Left ventricle myocardium inferior (tissue), 1 donor: ENCODE measurements around the gene MYOM1. TPM values are rescaled to one million over a fixed set of nuclear protein-coding genes. Genes with fewer than 3 reads are reported as not detected.
"Not testable (repeated sequence)": the region's sequence is repeated elsewhere in the genome, so short reads cannot be mapped to it uniquely, and the experiment has no call there.

Experiments
- DNase-seq: peaks from one replicate; pipeline ENCODE4 v3.0.0-alpha.2; 2020
- H3K27ac ChIP-seq: fragments of 200-600 bp; replicated peaks from 2 replicates; pipeline ENCODE4 v1.8.0; 2021
- H3K27me3 ChIP-seq: fragments of 200-600 bp; 2 replicates; pipeline ENCODE4 v1.8.0; 2021; ENCODE audit warnings: low read depth
- H3K36me3 ChIP-seq: fragments of 200-600 bp; 2 replicates; pipeline ENCODE4 v1.8.0; 2021
- H3K4me1 ChIP-seq: fragments of 200-600 bp; 2 replicates; pipeline ENCODE4 v1.8.0; 2021
- H3K4me3 ChIP-seq: fragments of 200-600 bp; 2 replicates; pipeline ENCODE4 v1.8.0; 2021; ENCODE audit warnings: mild to moderate bottlenecking, moderate library complexity
- H3K9me3 ChIP-seq: fragments of 200-600 bp; replicated peaks from 2 replicates; pipeline ENCODE4 v1.8.0; 2021
- intact Hi-C: fragments of 100-400 bp; cut with micrococcal nuclease; formaldehyde crosslinking; loops from one replicate; pipeline ENCODE4 v1.11.0; 2022
- total RNA-seq: library from RNA; stranded (reverse); fragmentation: NEBNext Ultra II Directional; extraction: Animal tissue kit (Norgen Biotek cat#: 25700); gene quantifications from one replicate; pipeline ENCODE4 v1.2.1, GENCODE V29; 2021
- TF ChIP-seq, protein P1 (sequence below): fragments of 200-600 bp; IDR thresholded peaks from 2 replicates; pipeline ENCODE4 v1.8.0; 2021; ENCODE audit warnings: antibody characterized with exemption, mild to moderate bottlenecking, borderline replicate concordance
- donor health status: DM: no; HTN: yes; CAD: no; lungs with severe emphysema.

The MYOM1 gene
- total RNA-seq, 1 donor from 2014 or later, result 667 TPM

DNA sequence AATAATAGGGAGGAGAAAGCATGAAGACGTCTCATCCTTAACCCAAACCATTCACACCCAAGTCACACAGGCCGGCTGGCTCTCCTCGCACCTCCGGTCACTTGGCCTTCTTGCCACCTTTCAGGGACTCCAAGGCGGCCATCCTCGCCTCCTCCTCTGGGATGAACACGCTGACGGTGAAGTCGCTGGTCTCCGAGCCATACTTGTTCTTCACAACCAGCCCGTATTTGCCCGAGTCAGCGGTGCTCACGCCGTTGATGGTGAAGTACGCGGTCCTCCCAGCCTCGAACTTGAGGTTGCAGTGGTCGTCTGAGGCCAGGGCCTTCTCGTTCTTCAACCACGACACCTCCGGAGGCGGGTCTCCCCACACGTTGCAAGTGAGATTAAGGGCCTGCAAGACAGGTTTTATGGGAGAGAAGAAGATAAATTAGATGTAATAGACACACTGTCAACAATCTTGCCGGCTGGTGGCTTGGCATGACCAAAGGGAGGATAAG is 152.6 kb downstream of the MYOM1 start:
- H3K9me3 ChIP-seq, result no peaks in the 10 kb centered on the region
- DNase-seq, result no peak
- H3K4me1 ChIP-seq, result peaks cover 18% of the 10 kb centered on the region
- no peak overlapping the region for H3K27ac ChIP-seq
- intact Hi-C loops, result no loop called here
- H3K27me3 ChIP-seq, result no peaks in the 10 kb centered on the region
- peaks cover 43% of the 10 kb centered on the region for H3K36me3 ChIP-seq
- H3K4me3 ChIP-seq, result no peak overlapping the region
- TF ChIP-seq, protein P1, sequence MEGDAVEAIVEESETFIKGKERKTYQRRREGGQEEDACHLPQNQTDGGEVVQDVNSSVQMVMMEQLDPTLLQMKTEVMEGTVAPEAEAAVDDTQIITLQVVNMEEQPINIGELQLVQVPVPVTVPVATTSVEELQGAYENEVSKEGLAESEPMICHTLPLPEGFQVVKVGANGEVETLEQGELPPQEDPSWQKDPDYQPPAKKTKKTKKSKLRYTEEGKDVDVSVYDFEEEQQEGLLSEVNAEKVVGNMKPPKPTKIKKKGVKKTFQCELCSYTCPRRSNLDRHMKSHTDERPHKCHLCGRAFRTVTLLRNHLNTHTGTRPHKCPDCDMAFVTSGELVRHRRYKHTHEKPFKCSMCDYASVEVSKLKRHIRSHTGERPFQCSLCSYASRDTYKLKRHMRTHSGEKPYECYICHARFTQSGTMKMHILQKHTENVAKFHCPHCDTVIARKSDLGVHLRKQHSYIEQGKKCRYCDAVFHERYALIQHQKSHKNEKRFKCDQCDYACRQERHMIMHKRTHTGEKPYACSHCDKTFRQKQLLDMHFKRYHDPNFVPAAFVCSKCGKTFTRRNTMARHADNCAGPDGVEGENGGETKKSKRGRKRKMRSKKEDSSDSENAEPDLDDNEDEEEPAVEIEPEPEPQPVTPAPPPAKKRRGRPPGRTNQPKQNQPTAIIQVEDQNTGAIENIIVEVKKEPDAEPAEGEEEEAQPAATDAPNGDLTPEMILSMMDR, result no peak

DNA sequence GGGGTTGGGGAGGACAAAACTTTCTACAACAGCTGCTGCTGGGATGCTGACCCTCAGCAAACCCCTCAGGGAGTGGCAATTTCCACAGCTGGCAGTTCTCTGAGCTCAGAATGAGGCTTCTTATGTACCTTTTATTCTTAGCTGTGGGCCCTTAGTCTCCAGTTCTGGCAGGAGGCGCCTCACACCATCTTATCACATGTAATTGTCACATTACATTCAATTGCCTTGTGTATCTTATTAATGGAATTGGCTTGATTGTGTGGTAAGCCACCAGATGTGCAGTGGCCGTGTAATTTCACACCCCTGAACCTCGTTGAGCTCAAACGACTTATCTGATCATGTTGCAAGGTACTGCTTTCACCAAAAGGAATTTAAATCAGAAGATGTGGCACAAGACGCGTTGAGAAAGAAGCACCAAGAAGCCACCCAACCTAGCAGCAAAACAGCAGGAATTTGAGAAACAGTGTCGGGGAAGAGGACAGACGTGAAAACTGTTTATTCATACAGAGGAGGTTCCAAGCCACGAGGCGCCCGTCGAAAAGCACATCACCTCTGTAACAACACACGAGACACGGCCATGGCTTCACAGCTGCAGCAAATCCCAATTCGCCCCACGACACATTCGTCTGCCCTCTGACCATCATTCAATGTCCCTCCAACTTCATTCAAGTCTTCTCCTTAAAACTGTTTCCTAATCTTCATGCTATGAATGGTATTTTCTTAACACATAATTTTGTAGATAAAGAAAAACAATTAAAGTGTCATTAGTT is 153.2 kb downstream of the MYOM1 start:
- DNase-seq, result no peak
- Histone ChIP-seq H3K9me3 (no peaks in the 10 kb centered on the region), H3K27me3 (no peaks in the 10 kb centered on the region), H3K4me3 (no peak overlapping the region), H3K36me3 (peaks cover 39% of the 10 kb centered on the region), H3K4me1 (peaks cover 18% of the 10 kb centered on the region), H3K27ac (no peak overlapping the region)
- TF ChIP-seq, protein P1, result no peak
- intact Hi-C loops, result no loop called here

DNA sequence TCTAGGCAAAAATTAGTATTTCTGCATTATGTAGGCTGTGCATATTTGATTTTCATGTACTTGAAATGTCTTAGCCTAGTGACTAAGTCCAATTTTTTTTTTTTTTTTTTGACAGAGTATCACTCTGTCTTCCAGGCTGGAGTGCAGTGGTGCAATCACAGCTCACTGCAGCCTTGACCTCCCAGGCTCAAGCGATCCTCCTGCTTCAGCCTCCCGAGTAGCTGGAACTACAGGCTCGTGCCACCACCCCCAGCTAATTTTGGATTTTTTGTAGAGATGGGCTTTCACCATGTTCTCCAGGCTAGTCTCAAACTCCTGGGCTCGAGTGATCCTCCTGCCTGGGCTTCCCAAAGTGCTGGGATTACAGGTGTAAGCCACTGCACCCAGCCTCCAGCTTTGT is 156.0 kb downstream of the MYOM1 start:
- H3K27me3 ChIP-seq, H3K27ac ChIP-seq, H3K9me3 ChIP-seq, H3K4me3 ChIP-seq, DNase-seq: not testable (repeated sequence)
- Histone ChIP-seq H3K4me1 (peaks cover 19% of the 10 kb centered on the region), H3K36me3 (peaks cover 15% of the 10 kb centered on the region)
- intact Hi-C loops, result loop anchor here (5.0 kb wide), 1 partner anchor 131 kb away; no protein-coding TSS in a partner anchor

DNA sequence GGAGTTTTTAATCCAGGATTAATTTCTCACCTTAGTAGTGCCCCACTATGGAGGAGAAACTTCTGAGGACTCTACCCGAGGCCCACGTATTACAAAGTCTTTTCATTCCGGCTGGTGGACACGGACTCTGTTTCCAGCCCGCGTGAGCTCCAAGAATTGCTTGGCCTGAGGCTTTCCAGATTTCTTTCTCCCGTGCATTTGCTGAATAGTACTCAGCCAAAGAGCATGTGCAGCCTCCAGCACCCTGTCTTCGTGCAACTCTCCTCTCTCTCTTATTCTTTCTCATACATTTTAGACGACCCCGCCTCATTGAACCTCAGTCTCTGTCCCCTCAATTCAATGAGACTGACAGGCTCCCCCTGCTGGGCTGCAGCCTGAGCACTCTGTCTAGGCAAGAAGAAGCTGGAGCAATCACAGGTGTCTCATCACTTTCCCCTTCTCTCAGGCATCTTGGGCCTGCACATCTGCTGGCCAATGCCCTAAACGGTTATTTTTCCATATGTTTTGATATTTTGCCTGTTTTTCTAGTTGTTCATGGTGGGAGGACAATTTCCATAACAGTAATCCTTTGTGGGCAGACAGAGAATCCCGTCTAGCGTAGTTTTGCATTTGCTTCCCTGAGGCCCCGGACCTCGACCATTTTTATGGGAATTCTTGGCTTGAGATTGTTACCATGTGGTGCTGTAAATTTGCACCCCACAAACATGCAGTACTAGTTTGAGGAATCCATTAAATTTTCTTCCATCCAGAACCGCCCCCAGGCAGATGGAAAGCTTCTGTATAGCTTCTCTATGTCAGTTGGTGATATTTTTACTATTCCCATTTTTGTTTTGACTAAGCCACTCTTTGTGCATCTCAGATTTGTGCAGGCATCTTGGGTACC is 156.7 kb downstream of the MYOM1 start:
- H3K9me3 ChIP-seq, result no peaks in the 10 kb centered on the region
- TF ChIP-seq, protein P1, result peak; percentile 86
- H3K27ac ChIP-seq, result no peak overlapping the region
- H3K36me3 ChIP-seq, result peaks cover 15% of the 10 kb centered on the region
- no peak overlapping the region for H3K4me3 ChIP-seq
- H3K27me3 ChIP-seq, result no peaks in the 10 kb centered on the region
- DNase-seq, result peak; percentile 58
- peaks cover 15% of the 10 kb centered on the region for H3K4me1 ChIP-seq
- intact Hi-C loops, result loop anchor here (5.0 kb wide), 1 partner anchor 131 kb away; no protein-coding TSS in a partner anchor

DNA sequence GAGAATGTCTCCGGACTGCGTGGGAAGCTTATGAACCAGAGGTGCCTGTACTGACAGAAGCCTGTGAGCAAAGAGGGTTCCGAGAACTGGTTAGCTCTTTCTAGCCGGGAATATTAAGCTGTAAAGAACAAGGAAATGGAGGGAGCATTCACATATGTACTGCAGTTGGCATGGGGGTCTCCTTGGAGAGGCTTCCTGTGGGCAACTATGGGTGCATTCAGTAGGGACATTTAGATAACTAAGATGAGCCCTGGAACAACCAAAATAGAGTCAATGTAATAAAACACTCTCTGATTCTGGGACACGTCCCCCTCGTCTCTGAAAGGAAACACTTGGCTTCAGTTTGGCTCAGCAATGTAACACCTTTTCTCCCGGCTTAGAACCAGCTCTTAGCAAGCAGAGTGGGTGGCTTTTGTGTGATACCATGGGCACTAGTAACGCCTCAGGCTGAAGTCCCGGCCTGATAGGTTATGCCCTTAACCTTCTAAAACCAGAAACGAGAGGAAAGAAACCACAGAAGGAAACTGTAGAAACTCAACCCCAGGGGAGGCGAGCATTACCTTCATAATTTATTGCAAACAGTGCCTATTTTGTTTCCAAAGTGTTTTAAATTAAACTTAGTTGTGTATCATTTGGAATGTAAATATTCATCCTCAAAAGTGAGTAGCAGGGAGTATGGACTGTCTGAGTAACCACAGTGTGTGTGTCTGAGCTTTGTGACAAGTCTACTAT is 158.0 kb downstream of the MYOM1 start:
- H3K4me1 ChIP-seq, result peaks cover 15% of the 10 kb centered on the region
- no peak for DNase-seq
- H3K27me3 ChIP-seq, result no peaks in the 10 kb centered on the region
- peaks cover 4% of the 10 kb centered on the region for H3K36me3 ChIP-seq
- intact Hi-C loops, result loop anchor here (5.0 kb wide), 1 partner anchor 129 kb away; no protein-coding TSS in a partner anchor
- no peaks in the 10 kb centered on the region for H3K9me3 ChIP-seq
- no peak overlapping the region for H3K27ac ChIP-seq
- no peak overlapping the region for H3K4me3 ChIP-seq
- TF ChIP-seq, protein P1, result no peak
